HG03457 (cell line): ENCODE measurements around the gene SDHAF4.
"Not testable (repeated sequence)": the region's sequence is repeated elsewhere in the genome, so short reads cannot be mapped to it uniquely, and the experiment has no call there.

Source experiments
- ATAC-seq: cut with Tn5 transposase; IDR thresholded peaks from one replicate; pipeline ENCODE4 v1.9.1; 2021; ENCODE audit warnings: moderate number of reproducible peaks; ENCODE audit not compliant: unreplicated experiment

Gene SDHAF4

DNA sequence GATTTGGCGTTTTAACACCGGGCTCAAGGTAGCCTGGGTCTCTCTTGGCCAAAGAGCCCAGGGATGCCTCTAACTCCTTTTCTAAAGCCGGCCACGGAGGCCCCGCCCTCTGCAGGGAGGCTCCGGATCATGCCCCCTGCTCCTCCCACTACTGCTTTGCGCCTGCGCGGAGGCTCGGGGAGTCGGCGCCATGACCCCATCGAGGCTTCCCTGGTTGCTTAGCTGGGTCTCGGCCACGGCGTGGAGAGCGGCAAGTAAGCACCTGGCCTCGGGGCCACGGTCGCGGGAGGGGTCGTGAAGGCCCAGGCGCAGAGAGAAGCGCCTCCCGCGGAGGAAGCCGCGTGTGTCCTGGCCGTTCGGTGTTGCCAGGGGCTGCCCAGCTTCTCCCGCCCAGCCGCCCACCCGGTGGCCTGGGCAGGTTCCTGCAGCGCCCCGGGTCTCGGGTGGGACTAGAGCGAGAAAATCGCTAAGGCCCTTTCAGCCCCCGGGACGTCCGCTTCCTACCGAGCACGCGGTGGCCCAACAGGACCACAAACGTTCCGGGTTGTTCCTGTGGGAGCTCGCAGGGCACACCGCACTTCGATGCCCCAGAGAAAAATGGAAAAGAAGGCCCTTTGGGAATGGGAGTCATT, at the start of gene SDHAF4:
TSS of gene SDHAF4 (plus strand) at position 180 of the 632 bp plus-strand sequence. CDS start at position 191, 11 bp downstream.
- peak; percentile 99 for ATAC-seq

GRCh38 chr6:70518723-70519122, 48.0 kb upstream of the SDHAF4 start:
- ATAC-seq: no peak

- ATAC-seq: no peak
These were observed 46.2 kb upstream of the SDHAF4 start for GRCh38 chr6:70520575-70520974.

DNA sequence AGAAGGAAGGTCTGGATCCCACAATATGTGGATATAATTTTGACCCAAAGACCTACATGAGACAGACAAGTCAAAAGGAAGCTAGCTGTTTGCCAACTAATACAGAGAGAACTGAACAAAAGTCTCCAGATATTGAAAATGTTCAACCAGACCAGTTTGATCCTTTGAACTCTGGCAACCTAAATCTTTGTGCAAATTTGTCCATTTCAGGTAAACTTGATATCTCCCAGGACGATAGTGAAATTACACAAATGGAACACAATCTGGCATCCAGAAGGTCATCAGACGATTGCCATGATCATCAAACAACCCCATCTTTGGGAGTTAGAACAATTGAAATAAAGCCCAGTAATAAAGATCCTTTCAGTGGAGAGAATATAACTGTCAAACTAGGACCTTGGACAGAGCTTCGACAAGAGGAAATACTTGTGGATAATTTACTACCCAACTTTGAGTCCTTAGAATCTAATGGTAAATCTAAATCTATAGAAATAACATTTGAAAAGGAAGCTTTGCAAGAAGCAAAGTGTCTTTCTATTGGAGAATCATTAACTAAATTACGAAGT, 41.9 kb upstream of the SDHAF4 start:
- ATAC-seq: no peak

GRCh38 chr6:70527071-70527737, 39.5 kb upstream of the SDHAF4 start:
- no peak for ATAC-seq

- ATAC-seq: no peak
These were observed 36.7 kb upstream of the SDHAF4 start for GRCh38 chr6:70530023-70530422.

GRCh38 chr6:70531133-70531532, 35.6 kb upstream of the SDHAF4 start:
- no peak for ATAC-seq

- ATAC-seq: no peak
These were observed 29.5 kb upstream of the SDHAF4 start for GRCh38 chr6:70537266-70537665.

DNA sequence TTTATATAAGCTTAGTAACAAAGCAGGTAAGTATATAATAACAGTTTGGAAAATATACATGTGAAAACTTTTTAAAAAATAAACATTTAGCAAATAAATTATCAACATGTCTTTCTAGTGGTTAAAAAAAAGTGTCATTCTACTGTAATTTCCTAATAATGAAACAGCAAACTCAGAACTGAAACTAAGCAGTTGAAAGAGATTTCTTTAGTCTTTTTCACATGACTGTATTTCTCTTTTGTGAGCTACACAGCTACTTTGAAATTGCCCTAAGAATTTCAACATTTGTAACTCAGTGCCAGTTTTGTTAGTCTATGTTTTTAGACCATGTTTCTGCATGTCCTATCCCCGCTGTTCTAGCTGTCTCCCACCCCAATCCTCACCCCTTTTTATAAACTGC, 28.4 kb upstream of the SDHAF4 start:
- no peak for ATAC-seq

DNA sequence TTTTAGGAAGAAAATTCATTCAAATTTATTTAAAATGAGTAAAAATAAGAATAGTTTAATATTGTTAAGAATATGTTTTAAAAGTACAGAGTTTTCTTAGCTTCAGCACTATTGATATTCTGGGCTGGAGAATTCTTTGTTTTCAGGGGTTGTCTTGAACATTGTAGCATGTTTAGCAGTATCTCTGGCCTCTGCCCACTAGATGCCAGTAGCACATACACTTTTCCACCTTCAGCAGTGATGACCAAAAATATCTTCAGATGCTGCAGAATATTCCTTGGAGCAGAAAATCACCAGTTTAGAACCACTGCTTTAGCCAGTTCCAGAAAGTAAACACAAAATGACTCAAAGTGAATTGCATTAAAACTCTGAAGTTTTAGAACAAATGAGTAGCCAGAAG, 19.4 kb upstream of the SDHAF4 start:
- no peak for ATAC-seq

GRCh38 chr6:70547905-70548304, 18.8 kb upstream of the SDHAF4 start:
- ATAC-seq: no peak

- ATAC-seq: no peak
These were observed 17.4 kb upstream of the SDHAF4 start for GRCh38 chr6:70549327-70549726.

DNA sequence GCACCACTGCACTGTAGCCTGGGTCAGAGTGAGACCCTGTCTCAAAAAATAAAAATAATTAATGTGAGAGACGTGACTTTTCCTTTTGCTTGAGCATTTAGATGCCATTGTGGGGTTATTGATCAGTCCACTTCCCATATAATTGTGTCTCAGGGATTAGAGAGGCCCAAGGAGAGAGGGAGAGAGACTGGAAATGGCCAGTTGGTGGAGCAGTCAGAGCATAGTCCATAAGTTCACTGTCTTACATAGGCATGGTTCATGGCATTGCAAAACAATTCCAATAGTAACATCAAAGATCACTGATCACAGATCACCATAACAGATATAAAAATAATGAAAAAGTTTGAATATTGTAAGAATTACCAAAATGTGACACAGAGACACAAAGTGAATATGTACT, 15.2 kb upstream of the SDHAF4 start:
- no peak for ATAC-seq

GRCh38 chr6:70552286-70552940, 14.3 kb upstream of the SDHAF4 start:
- not testable (repeated sequence) for ATAC-seq

DNA sequence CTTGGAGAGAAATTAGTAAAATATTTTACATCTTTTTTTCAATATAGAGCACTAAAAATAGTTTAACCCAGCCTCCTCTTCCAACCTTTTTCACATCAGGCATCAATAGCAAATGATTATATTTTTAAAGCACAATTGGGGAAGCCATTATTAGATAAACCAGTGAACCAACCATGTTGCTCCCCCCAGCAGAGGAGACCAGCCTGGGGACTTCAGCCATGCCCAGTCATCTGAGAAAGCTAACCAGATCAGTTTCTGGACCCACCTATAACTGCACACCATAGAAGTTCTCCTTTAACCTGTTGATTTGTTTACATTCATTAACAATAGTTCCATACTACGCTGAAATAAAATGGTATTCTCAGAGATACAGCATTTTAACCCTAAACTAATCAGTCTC, 13.8 kb upstream of the SDHAF4 start:
- ATAC-seq: no peak

DNA sequence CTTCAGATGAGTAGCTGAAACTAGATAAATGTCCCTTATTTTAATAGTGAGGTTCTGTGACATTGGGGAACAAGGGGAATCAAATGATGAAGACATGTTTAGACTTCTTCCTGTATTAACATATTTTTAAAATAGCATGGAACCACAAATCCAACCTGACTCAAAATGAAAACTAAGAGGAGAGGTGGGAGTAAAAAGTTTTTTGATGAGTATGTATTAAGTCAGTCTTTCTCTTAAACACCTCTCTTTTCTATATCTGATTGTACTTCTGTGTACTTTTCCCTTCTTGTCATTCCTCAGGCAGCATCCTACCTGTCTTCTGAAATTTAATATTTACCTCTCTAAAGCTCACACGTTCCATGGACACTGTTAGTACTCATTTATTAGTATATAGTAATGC, 8.7 kb upstream of the SDHAF4 start:
- ATAC-seq: no peak

- not testable (repeated sequence) for ATAC-seq
These were observed 4.3 kb upstream of the SDHAF4 start for GRCh38 chr6:70562401-70562800.

GRCh38 chr6:70563530-70563929, 3.2 kb upstream of the SDHAF4 start:
- ATAC-seq: no peak

GRCh38 chr6:70574643-70575042, 7.9 kb downstream of the SDHAF4 start:
- no peak for ATAC-seq

DNA sequence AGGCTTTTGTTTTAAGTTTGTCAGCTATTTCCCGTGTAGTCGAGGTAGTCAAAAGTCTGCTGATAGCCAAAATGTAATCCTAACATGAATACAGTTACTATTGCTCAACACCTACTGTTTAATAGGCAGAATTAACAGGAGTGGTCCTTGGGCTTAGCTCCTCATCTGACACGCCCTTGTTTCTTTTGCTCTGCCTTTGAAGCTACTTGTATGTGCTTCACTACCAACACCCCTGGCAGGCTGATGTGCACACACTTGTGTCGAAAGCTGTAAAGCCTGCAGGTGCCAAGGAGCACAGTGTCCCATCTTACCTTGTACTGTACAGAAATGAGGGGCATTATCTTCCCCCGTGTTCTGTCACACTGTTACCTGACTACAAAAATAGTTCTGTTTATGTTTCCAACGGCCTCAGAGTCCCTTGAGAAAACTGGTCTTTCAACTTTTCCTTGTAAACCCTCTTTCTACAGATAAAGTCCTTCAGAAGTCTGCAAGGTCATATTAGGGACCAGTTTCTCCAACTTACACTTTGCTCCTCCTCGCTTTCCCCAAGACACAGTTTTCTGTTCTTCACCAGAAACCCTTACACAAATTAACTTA, 9.3 kb downstream of the SDHAF4 start:
- no peak for ATAC-seq

- peak; percentile 89 for ATAC-seq
These were observed 19.4 kb downstream of the SDHAF4 start for GRCh38 chr6:70586114-70586513.

DNA sequence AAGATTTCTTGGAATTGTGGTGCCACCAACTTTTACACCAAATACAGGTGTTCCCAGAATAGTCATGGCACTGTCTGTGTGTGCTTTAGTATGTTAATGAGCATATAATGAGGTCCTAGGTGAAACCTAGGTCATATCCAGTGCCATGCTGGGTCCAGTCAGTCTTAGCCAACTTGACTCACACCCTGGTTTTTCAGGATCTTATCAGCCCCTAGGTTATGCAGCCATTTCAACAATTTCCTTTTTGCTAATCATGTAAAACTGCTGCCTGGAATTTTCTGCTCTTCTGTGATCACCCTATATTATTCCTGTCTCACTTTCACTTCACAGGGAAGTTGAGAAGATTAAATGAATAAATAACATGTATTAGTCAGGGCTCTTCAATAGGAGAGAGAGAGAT, 23.7 kb downstream of the SDHAF4 start:
- no peak for ATAC-seq
